ENCODE results near the gene CACNA2D3. TPM values are rescaled to one million over a fixed set of nuclear protein-coding genes. Genes with fewer than 3 reads are reported as not detected.

Gene CACNA2D3
- total and polyA plus RNA-seq, 4 donors: 0.06 to 0.37 (median 0.08) TPM; not detected in 1

DNA sequence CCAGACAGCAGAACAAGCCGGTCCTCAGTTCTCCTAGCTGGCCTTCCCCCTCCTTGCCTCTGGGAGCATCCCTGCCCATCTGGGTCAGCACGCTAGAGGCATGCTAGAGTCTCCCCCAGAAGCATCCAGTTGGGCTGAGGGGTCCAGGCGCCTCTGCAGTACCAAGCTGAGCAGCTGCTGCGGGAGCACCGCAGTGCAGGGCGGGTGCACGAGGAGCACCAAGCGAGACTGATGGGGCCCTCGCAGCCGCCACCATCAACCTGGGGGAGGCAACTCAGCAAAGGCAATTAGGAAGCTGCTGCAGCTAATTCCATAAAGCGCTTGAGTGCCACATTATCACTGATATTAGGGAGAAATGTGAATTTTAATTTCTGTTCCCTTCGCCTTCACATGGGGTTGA is 12.4 kb downstream of the CACNA2D3 start:
- Histone ChIP-seq H3K27me3 (ENCODE audit: control insufficient read depth in 4 of 4, insufficient read depth in 4 of 4, low read length in 3 of 4) (no peaks in the 10 kb centered on the region), H3K27ac (ENCODE audit: low read depth in 1 of 2, low read length in 2 of 2) (no peak overlapping the region), H3K9me3 (ENCODE audit: control insufficient read depth in 4 of 4, low read length in 3 of 4) (no peaks in the 10 kb centered on the region), H3K4me3 (ENCODE audit: low read depth in 1 of 3, low read length in 3 of 3) (no peak overlapping the region), H3K4me1 (ENCODE audit: control insufficient read depth in 4 of 4, insufficient read depth in 4 of 4, low read length in 3 of 4) (peaks cover 0 to 7% (median 0%) of the 10 kb centered on the region in 4 donors), H3K9ac (ENCODE audit: low read depth in 1 of 2, low read length in 2 of 2) (no peak overlapping the region), H3K36me3 (ENCODE audit: control insufficient read depth in 4 of 4, insufficient read depth in 3 of 4, low read depth in 1 of 4, low read length in 3 of 4) (no peaks in the 10 kb centered on the region)
- DNase-seq (ENCODE audit: low spot score): no peak
- WGBS: 88% methylated on average over 12 of the region's 12 CpGs
- TF ChIP-seq, protein P1, sequence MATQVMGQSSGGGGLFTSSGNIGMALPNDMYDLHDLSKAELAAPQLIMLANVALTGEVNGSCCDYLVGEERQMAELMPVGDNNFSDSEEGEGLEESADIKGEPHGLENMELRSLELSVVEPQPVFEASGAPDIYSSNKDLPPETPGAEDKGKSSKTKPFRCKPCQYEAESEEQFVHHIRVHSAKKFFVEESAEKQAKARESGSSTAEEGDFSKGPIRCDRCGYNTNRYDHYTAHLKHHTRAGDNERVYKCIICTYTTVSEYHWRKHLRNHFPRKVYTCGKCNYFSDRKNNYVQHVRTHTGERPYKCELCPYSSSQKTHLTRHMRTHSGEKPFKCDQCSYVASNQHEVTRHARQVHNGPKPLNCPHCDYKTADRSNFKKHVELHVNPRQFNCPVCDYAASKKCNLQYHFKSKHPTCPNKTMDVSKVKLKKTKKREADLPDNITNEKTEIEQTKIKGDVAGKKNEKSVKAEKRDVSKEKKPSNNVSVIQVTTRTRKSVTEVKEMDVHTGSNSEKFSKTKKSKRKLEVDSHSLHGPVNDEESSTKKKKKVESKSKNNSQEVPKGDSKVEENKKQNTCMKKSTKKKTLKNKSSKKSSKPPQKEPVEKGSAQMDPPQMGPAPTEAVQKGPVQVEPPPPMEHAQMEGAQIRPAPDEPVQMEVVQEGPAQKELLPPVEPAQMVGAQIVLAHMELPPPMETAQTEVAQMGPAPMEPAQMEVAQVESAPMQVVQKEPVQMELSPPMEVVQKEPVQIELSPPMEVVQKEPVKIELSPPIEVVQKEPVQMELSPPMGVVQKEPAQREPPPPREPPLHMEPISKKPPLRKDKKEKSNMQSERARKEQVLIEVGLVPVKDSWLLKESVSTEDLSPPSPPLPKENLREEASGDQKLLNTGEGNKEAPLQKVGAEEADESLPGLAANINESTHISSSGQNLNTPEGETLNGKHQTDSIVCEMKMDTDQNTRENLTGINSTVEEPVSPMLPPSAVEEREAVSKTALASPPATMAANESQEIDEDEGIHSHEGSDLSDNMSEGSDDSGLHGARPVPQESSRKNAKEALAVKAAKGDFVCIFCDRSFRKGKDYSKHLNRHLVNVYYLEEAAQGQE (IDR thresholded peaks at IDR 0.05): no peak
- TF ChIP-seq GABPA (IDR thresholded peaks at IDR 0.05 in 1 of 2, conservative IDR thresholded peaks at IDR 0.05 in 1 of 2) (no peak), FOXA1 (IDR thresholded peaks at IDR 0.05) (no peak), RAD21 (IDR thresholded peaks at IDR 0.05) (no peak), FOXA2 (IDR thresholded peaks at IDR 0.05) (no peak), NR2F2 (IDR thresholded peaks at IDR 0.05) (no peak), RXRA (IDR thresholded peaks at IDR 0.05) (no peak), SP1 (IDR thresholded peaks at IDR 0.05) (no peak), JUND (IDR thresholded peaks at IDR 0.05) (no peak), HNF4A (conservative IDR thresholded peaks at IDR 0.05) (no peak), EGR1 (IDR thresholded peaks at IDR 0.05; ENCODE audit: low read depth in 2 of 2) (no peak), TAF1 (conservative IDR thresholded peaks at IDR 0.05) (no peak), HNF4G (IDR thresholded peaks at IDR 0.05) (no peak)
- TF ChIP-seq, protein P2, sequence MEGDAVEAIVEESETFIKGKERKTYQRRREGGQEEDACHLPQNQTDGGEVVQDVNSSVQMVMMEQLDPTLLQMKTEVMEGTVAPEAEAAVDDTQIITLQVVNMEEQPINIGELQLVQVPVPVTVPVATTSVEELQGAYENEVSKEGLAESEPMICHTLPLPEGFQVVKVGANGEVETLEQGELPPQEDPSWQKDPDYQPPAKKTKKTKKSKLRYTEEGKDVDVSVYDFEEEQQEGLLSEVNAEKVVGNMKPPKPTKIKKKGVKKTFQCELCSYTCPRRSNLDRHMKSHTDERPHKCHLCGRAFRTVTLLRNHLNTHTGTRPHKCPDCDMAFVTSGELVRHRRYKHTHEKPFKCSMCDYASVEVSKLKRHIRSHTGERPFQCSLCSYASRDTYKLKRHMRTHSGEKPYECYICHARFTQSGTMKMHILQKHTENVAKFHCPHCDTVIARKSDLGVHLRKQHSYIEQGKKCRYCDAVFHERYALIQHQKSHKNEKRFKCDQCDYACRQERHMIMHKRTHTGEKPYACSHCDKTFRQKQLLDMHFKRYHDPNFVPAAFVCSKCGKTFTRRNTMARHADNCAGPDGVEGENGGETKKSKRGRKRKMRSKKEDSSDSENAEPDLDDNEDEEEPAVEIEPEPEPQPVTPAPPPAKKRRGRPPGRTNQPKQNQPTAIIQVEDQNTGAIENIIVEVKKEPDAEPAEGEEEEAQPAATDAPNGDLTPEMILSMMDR (IDR thresholded peaks at IDR 0.05; ENCODE audit: low read depth, low read length, missing input control): no peak
- TF ChIP-seq, protein P3, sequence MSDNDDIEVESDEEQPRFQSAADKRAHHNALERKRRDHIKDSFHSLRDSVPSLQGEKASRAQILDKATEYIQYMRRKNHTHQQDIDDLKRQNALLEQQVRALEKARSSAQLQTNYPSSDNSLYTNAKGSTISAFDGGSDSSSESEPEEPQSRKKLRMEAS (IDR thresholded peaks at IDR 0.05): no peak

DNA sequence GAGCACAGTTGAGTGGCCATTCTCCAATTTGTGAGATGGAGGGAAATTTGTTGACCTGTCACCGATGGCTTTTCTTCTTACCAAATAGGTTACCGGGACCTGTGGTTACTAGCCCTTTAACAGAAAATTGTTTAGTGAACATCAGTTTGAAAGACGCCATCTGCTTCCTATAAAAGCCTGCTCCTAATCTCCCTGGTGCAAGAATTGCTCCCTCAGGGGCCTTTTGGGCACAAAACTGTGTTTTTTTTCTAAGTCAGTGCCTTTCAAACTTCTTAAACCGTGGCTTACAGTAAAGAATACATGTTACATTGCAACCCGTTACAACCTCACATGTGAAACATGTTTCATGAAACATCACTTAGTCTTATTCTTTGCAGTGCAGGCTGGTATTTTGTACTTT is 15.0 kb downstream of the CACNA2D3 start:
- Histone ChIP-seq H3K4me1 (ENCODE audit: control insufficient read depth in 4 of 4, insufficient read depth in 4 of 4, low read length in 3 of 4) (peaks cover 0 to 7% (median 0%) of the 10 kb centered on the region in 4 donors), H3K4me3 (ENCODE audit: low read depth in 1 of 3, low read length in 3 of 3) (no peak overlapping the region), H3K36me3 (ENCODE audit: control insufficient read depth in 4 of 4, insufficient read depth in 3 of 4, low read depth in 1 of 4, low read length in 3 of 4) (no peaks in the 10 kb centered on the region), H3K9ac (ENCODE audit: low read depth in 1 of 2, low read length in 2 of 2) (no peak overlapping the region), H3K27me3 (ENCODE audit: control insufficient read depth in 4 of 4, insufficient read depth in 4 of 4, low read length in 3 of 4) (no peaks in the 10 kb centered on the region), H3K9me3 (ENCODE audit: control insufficient read depth in 4 of 4, low read length in 3 of 4) (no peaks in the 10 kb centered on the region), H3K27ac (ENCODE audit: low read depth in 1 of 2, low read length in 2 of 2) (no peak overlapping the region)
- WGBS: 78% methylated on average over 5 of the region's 5 CpGs
- no peak for TF ChIP-seq GABPA (IDR thresholded peaks at IDR 0.05 in 1 of 2, conservative IDR thresholded peaks at IDR 0.05 in 1 of 2)
- TF ChIP-seq, protein P3 (IDR thresholded peaks at IDR 0.05): no peak
- TF ChIP-seq SP1 (IDR thresholded peaks at IDR 0.05): no peak
- no peak for TF ChIP-seq FOXA2 (IDR thresholded peaks at IDR 0.05)
- no peak for TF ChIP-seq TAF1 (conservative IDR thresholded peaks at IDR 0.05)
- TF ChIP-seq FOXA1 (IDR thresholded peaks at IDR 0.05): no peak
- TF ChIP-seq YY1 (IDR thresholded peaks at IDR 0.05): no peak
- TF ChIP-seq RXRA (IDR thresholded peaks at IDR 0.05): no peak
- DNase-seq (ENCODE audit: low spot score): no peak
